Subcutaneous adipose tissue (tissue), 4 donors: Measurements from ENCODE around the gene PAFAH2. TPM values are rescaled to one million over a fixed set of nuclear protein-coding genes. Genes with fewer than 3 reads are reported as not detected.

Experiments
- CTCF ChIP-seq: fragments of 450-650 bp; IDR thresholded peaks from one replicate; pipeline ENCODE4 v1.5.1; 2016; ENCODE audit warnings: low read depth, mild to moderate bottlenecking, control low read depth, antibody characterized with exemption, moderate library complexity
- total RNA-seq, 4 donors: library from RNA; depleted of rRNA; stranded (reverse); fragments of >200 nt; gene quantifications; one replicate each; pipeline ENCODE4 v1.1.0, GENCODE V29; 2016

Gene PAFAH2
- total RNA-seq, 4 donors from 2014 or later = 6.7 to 12.6 (median 9.1) TPM

DNA sequence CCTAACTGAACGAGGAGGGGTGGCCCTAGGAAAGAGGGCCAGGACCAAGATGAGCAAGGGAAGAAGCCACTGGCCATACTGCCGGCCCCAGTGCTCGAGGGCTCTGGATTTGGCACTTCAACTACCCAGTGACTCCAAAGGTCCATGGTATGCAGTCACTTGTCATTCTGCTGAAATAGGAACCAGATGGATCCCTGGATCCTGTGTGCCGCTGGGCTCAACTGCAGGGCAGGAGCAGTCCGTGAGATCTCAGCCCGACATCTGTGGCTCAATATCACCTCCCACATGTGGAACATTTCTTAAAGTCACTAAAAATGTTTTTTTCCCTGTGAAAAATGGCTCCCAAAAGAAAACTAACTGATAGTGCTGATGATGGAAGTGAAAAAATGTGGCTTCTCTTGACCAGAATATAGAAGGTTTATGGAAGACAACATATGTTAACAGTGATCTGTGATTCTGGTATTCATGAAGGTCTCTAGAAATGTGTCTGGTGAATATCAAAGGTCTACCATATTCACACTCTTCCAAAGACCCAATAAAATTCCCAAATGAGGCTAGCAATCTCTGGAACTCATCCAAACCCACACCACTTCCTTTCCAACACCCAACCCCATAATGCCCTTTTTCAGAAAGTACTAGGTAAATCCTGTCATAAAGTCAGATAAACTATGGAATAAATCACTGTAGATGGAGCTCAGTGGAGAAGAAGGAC is 24.1 kb downstream of the PAFAH2 start:
- no peak for TF ChIP-seq CTCF

DNA sequence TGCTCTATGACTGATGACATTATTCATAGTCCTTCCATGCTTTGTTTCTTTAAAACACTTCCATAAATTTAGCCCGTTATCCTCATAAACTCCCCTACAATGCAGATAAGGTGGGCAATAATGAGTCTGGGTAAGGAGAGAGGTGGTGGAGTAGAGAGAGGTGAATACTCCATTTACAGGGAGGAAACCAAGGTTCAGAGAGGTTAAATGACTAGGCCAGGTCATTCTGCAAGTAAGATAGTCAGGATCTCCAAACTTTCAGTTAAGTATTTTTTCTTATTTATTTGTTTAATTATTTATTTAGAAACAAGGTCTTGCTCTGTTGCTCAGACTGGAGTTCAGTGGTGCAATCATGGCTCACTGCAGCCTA is 26.1 kb downstream of the PAFAH2 start:
- TF ChIP-seq CTCF = no peak

DNA sequence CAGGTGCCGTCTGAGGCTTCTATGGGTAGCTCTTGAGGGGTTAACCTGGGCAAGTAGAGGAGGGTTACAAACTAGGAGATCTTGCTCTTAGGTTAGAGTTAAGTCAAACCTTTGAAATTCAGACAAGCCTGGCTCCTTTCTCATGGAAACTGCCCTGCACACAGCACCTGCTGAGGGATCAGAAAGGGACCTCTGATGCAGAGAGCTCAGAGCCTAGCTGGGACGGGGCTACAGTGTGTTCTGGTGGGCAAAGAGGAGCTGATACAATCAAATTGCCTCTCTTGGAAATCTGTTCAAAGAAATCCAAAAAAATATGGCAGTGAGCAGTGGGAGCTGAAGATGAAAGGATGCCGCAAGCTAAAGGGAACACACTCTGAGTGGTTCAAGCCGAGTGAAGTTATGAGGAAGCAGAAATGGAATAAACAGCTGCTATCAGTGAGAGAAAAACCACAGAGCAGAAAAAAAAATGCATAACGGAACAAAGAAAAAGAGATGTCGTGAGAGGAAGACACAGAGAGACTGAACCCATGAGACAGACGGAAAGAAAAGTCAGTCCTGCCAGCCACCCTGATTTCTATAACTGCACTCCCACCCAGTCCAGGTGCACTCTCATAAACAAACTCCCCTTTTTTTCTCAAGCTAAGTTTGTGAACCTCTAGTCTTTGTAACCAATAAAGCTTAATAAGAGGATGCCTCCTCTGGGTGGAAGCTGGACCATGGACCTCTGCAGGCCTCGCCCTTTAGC is 26.6 kb downstream of the PAFAH2 start:
- no peak for TF ChIP-seq CTCF

- TF ChIP-seq CTCF = no peak
Measured at GRCh38 chr1:25967308-25967707, 30.6 kb downstream of the PAFAH2 start.

- no peak for TF ChIP-seq CTCF
Measured at GRCh38 chr1:25959611-25960010, 38.3 kb downstream of the PAFAH2 start.

- TF ChIP-seq CTCF = no peak
Measured at GRCh38 chr1:25958465-25958864, 39.4 kb downstream of the PAFAH2 start.

- TF ChIP-seq CTCF = no peak
Measured at GRCh38 chr1:25955553-25955952, 42.3 kb downstream of the PAFAH2 start.
